HepG2 (cell line): ENCODE data around the gene ATP11A. TPM values are rescaled to one million over a fixed set of nuclear protein-coding genes. Genes with fewer than 3 reads are reported as not detected.

ENCODE experiments used
- ATAC-seq: fragments of 200-7000 bp; cut with Tn5 transposase; 3 replicates; pipeline ENCODE4 v1.9.1; 2020; ENCODE audit warnings: mild to moderate bottlenecking, moderate library complexity
- BruUV-seq: library from RNA; stranded (reverse); fragments of 400-500 nt; replicated peaks from 2 replicates; lab custom pipeline; 2021; lab: Mats Ljungman, UMichigan
- CTCF ChIA-PET: fragments of 300-600 bp; formaldehyde crosslinking; extraction: SDS; loops from one replicate; lab custom pipeline; 2021; ENCODE audit warnings: low total read pairs, inconsistent platforms, low intra/inter-chr PET ratio; lab: Yijun Ruan, JAX
- POLR2A ChIA-PET: fragments of 350-600 bp; sonication (Branson Sonifier 250); formaldehyde crosslinking; loops from one replicate; lab custom pipeline; 2020; ENCODE audit warnings: antibody characterized with exemption, inconsistent platforms; lab: Yijun Ruan, JAX
- DNase-seq: peaks from one replicate; pipeline ENCODE4 v3.0.0-alpha.2; 2015; ENCODE audit warnings: low spot score
- FAIRE-seq: peaks from 3 replicates; lab custom pipeline; 2011; peaks lifted over from hg19 to GRCh38; lab: Jason Lieb, UNC
- H2AFZ ChIP-seq: one replicate; pipeline ENCODE4 v1.6.1; 2011; ENCODE audit warnings: low read length, inconsistent platforms
- H3K27ac ChIP-seq: fragments of 300-600 bp; 3 replicates; pipeline ENCODE4 v1.8.0; 2011; ENCODE audit warnings: mixed run types, mild to moderate bottlenecking, mixed read lengths, low read length, inconsistent platforms; ENCODE audit not compliant: insufficient read depth; ENCODE audit errors: extremely low read length
- H3K27me3 ChIP-seq, 2 experiments: fragments of 200-600 bp in 1 of 2; 2 replicates in 1 of 2; 3 replicates in 1 of 2; pipeline versions ENCODE4 v1.6.0 to v1.8.0; 2011; ENCODE audit warnings: low read length in 2 of 2, mild to moderate bottlenecking in 2 of 2, moderate library complexity in 2 of 2, inconsistent platforms in 1 of 2; ENCODE audit not compliant: insufficient read depth in 2 of 2, control insufficient read depth in 1 of 2
- H3K36me3 ChIP-seq, 2 experiments: fragments of 200-600 bp in 1 of 2; replicated peaks in 1 of 2; 2 replicates in 1 of 2; 3 replicates in 1 of 2; pipeline versions ENCODE4 v1.5.1 to v1.8.0; 2011; ENCODE audit warnings: low read length in 2 of 2, inconsistent platforms in 1 of 2; ENCODE audit not compliant: insufficient read depth in 2 of 2, control insufficient read depth in 1 of 2
- H3K4me1 ChIP-seq: 2 replicates; pipeline ENCODE4 v1.5.1; 2012; ENCODE audit warnings: low read length, inconsistent platforms; ENCODE audit not compliant: insufficient read depth
- H3K4me2 ChIP-seq: 2 replicates; pipeline ENCODE4 v1.6.0; 2011; ENCODE audit warnings: low read depth, low read length, inconsistent platforms
- H3K4me3 ChIP-seq, 3 experiments: fragments of 200-600 bp in 1 of 3; sonication (generic), shearing (Covaris generic) in 1 of 3; replicated peaks in 1 of 3; 2 replicates each; pipeline ENCODE4 v1.5.1; 2011 to 2016; ENCODE audit warnings: low read length in 3 of 3, inconsistent platforms in 2 of 3, low read depth in 2 of 3, mild to moderate bottlenecking in 2 of 3, control low read depth in 1 of 3, mixed read lengths in 1 of 3; ENCODE audit not compliant: insufficient read depth in 1 of 3
- H3K79me2 ChIP-seq: one replicate; pipeline ENCODE4 v1.6.1; 2011; ENCODE audit warnings: low read length, inconsistent platforms; ENCODE audit not compliant: insufficient read depth
- H3K9ac ChIP-seq: 2 replicates; pipeline ENCODE4 v1.6.0; 2011; ENCODE audit warnings: mild to moderate bottlenecking, low read depth, low read length, inconsistent platforms; ENCODE audit not compliant: insufficient read depth
- H3K9me3 ChIP-seq: 2 replicates; pipeline ENCODE4 v1.5.1; 2012; ENCODE audit warnings: mild to moderate bottlenecking, low read length
- H4K20me1 ChIP-seq: 2 replicates; pipeline ENCODE4 v1.6.0; 2011; ENCODE audit warnings: inconsistent platforms, mild to moderate bottlenecking, low read length, moderate library complexity; ENCODE audit not compliant: insufficient read depth
- GFI1 ChIP-seq: sonication (generic); formaldehyde crosslinking; IDR thresholded peaks from 2 replicates; pipeline ENCODE4 v1.5.0; 2020; ENCODE audit warnings: missing genetic modification reagents, mild to moderate bottlenecking, borderline replicate concordance
- HHEX ChIP-seq: IDR thresholded peaks from 2 replicates; pipeline ENCODE4 v1.6.1; 2016; ENCODE audit warnings: control low read depth
- HNRNPK ChIP-seq: fragments of 200-400 bp; formaldehyde crosslinking; IDR thresholded peaks from 2 replicates; pipeline ENCODE4 v1.6.1; 2018; ENCODE audit warnings: low read length, low read depth, moderate library complexity, mild to moderate bottlenecking; ENCODE audit not compliant: poor library complexity, severe bottlenecking
- HNRNPUL1 ChIP-seq: fragments of 200-400 bp; formaldehyde crosslinking; IDR thresholded peaks from 2 replicates; pipeline ENCODE4 v1.6.1; 2017; ENCODE audit warnings: low read depth, mild to moderate bottlenecking, low read length, moderate library complexity
- PHF8 ChIP-seq: sonication (generic); formaldehyde crosslinking; IDR thresholded peaks from 2 replicates; pipeline ENCODE4 v1.5.0; 2020; ENCODE audit warnings: missing genetic modification reagents
- REXO4 ChIP-seq: sonication (generic); formaldehyde crosslinking; IDR thresholded peaks from 2 replicates; pipeline ENCODE4 v1.8.0; 2022; ENCODE audit warnings: missing genetic modification reagents, mild to moderate bottlenecking, borderline replicate concordance
- ZNF496 ChIP-seq: sonication (generic); formaldehyde crosslinking; IDR thresholded peaks from 2 replicates; pipeline ENCODE4 v1.8.1; 2023; ENCODE audit warnings: mild to moderate bottlenecking, moderate library complexity, missing genetic modification reagents; ENCODE audit not compliant: insufficient replicate concordance
- WGBS: methylation state at CpG from one replicate; pipeline ENCODE4 v1.1.6; 2017; ENCODE audit warnings: low lambda C conversion rate; 5-methylcytosine and 5-hydroxymethylcytosine counted together
- in situ Hi-C: cut with HindIII; loops from 2 replicates; pipeline ENCODE4 v1.10.0; 2017; ENCODE audit warnings: low pct_unique_long_range_greater_than_20kb; ENCODE audit not compliant: extremely low pct_ligation_motif_present
- intact Hi-C: fragments of 100-400 bp; cut with micrococcal nuclease; formaldehyde crosslinking; loops from one replicate; pipeline ENCODE4 v1.10.0; 2022; ENCODE audit not compliant: unreplicated experiment
- polyA plus RNA-seq, 8 experiments: library from polyadenylated mRNA; depleted of rRNA in 3 of 8; stranded (reverse) in 7 of 8; unstranded in 1 of 8; fragments of >200 nt; fragmentation: Illumina TruSeq in 4 of 8; extraction: Trizol in 4 of 8; gene quantifications; 2 replicates each; pipeline versions ENCODE4 v1.2.1 to v1.2.3, GENCODE V29; 2011 to 2016; ENCODE audit warnings: low read depth in 4 of 8, missing spikeins in 1 of 8, mixed read lengths in 1 of 8; ENCODE audit not compliant: insufficient read depth in 1 of 8
- total RNA-seq, 5 experiments: library from RNA; depleted of rRNA; stranded (reverse); fragments of >200 nt; fragmentation: Illumina TruSeq; extraction: Trizol; gene quantifications; 2 replicates each; pipeline ENCODE4 v1.2.3, GENCODE V29; 2016; ENCODE audit warnings: low read depth in 1 of 5
- TF ChIP-seq, protein P1 (sequence below): sonication (generic); formaldehyde crosslinking; IDR thresholded peaks from 2 replicates; pipeline ENCODE4 v1.8.1; 2022; ENCODE audit warnings: mild to moderate bottlenecking, missing genetic modification reagents
- TF ChIP-seq, protein P2 (sequence below): sonication (generic); formaldehyde crosslinking; IDR thresholded peaks from 2 replicates; pipeline ENCODE4 v1.5.1; 2020; ENCODE audit warnings: mild to moderate bottlenecking, missing genetic modification reagents
- TF ChIP-seq, protein P3 (sequence below): sonication (generic); formaldehyde crosslinking; IDR thresholded peaks from 2 replicates; pipeline ENCODE4 v1.4.0; 2020; ENCODE audit warnings: missing genetic modification reagents
- TF ChIP-seq, protein P4 (sequence below): sonication (generic); formaldehyde crosslinking; IDR thresholded peaks from 2 replicates; pipeline ENCODE4 v1.4.0; 2020; ENCODE audit warnings: low read depth, mild to moderate bottlenecking, missing genetic modification reagents
- TF ChIP-seq, protein P5 (sequence below): IDR thresholded peaks from 2 replicates; pipeline ENCODE4 v1.6.1; 2016; ENCODE audit warnings: low read depth, borderline replicate concordance

Gene ATP11A
- total and polyA plus RNA-seq, 2 of the 13 experiments (the other 11 are each of a cell fraction or from before 2014, with no cell fraction given), result 18.4 to 20.1 TPM

DNA sequence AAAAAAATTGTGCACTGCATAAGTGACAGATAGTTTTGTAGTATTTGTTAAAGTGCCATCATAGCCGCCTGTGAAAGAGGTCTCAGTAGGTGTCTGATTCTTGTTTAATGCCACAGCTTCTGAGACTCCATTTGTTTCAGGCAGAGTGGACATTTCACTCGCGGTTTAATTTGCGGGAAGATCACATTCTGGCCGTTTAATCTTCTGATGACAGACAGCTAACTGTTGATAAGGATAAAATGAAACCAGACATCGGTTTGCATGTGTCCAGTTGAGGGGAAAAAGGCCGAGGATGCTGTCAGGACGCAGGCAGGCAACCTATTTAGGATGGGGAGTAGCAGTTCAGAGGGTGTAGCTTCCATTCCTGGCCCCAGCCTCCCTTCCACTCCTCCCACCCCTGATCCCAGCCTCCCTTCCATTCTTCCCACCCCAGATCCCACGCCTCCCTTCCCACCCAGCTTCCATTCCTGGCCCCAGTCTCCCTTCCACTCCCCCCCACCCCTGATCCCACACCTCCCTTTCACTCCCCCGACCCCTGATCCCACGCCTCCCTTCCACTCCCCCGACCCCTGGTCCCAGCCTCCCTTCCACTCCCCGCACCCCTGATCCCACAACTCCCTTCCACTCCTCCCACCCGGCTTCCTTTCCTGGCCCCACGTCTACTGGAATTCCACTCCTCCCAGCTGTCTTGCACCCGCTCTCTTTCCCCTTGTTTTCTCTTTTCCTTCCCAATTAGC lies 23.8 kb downstream of the ATP11A start (continued):
- no peak for TF ChIP-seq REXO4
- TF ChIP-seq HNRNPK, result peak; percentile 27
- no peak for TF ChIP-seq HNRNPUL1
- TF ChIP-seq, protein P1, sequence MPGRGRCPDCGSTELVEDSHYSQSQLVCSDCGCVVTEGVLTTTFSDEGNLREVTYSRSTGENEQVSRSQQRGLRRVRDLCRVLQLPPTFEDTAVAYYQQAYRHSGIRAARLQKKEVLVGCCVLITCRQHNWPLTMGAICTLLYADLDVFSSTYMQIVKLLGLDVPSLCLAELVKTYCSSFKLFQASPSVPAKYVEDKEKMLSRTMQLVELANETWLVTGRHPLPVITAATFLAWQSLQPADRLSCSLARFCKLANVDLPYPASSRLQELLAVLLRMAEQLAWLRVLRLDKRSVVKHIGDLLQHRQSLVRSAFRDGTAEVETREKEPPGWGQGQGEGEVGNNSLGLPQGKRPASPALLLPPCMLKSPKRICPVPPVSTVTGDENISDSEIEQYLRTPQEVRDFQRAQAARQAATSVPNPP (CRISPR knock-in tag), result no peak

DNA sequence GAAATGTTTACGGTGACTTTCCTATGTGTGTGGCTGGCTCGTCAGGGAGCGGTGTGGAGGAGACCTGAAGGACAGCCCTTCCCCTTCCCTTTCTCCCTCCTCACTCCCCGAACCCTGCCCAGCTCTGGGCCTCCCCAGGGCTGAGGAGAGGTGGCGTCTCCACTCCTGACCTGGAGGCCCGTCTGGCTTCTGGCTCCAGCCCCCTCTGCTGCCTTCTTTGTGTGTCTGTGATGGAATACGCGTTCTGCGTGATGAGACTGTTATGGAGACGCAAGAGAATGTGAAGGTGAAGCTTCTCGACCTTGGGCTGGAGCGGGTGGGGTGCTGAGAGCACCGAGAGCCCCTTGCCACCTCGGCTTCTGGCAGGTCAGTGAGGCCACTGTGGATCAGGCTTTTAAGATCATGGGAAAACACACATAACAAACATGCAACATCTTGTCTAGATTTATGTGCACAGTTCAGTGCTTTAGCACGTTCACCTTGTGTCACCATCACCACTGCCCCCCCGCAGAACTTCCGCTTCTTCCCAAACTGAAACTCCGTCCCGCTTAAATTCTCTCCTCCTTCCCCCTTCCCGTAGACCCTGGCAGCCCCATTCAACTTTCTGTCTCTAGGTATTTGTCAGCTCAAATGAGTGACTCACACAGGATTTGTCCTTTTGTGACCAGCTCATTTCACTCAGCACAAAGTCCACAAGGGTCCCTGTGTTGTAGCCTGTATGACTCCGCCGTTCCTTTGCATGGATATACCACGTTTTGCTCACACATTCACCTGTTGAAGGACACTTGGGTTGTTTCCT lies 24.7 kb downstream of the ATP11A start:
- H3K27ac ChIP-seq, result peak overlapping the region; percentile 62
- no peaks in the 10 kb centered on the region for H3K27me3 ChIP-seq
- no peak overlapping the region for H2AFZ ChIP-seq
- WGBS, result 77% methylated on average over 23 of the region's 23 CpGs
- POLR2A ChIA-PET, result interaction anchor here (0.8 to 1.6 kb wide), 2 partner anchors 42 to 179 kb away, joined by 4 to 9 read pairs; no protein-coding TSS in a partner anchor
- peaks cover 88% of the 10 kb centered on the region for H3K79me2 ChIP-seq
- CTCF ChIA-PET, result no interaction called here
- ATAC-seq, result peak; percentile 51
- H4K20me1 ChIP-seq, result peaks cover 25% of the 10 kb centered on the region; the same call in 1 of the 2 replicates
- peak overlapping the region; percentile 51 for H3K4me2 ChIP-seq
- FAIRE-seq, result peak; percentile 71
- BruUV-seq, result no TSS peak
- no peak overlapping the region for H3K4me3 ChIP-seq
- intact Hi-C loops, result no loop called here
- H3K36me3 ChIP-seq, result peaks cover 10 to 27% of the 10 kb centered on the region in 2 experiments; a peak in 3 of 5 replicates
- in situ Hi-C loops, result no loop called here
- peaks cover 10% of the 10 kb centered on the region for H3K9me3 ChIP-seq
- peak; percentile 86 for DNase-seq
- no peak overlapping the region for H3K9ac ChIP-seq
- peaks cover 81% of the 10 kb centered on the region for H3K4me1 ChIP-seq
- TF ChIP-seq, protein P2, sequence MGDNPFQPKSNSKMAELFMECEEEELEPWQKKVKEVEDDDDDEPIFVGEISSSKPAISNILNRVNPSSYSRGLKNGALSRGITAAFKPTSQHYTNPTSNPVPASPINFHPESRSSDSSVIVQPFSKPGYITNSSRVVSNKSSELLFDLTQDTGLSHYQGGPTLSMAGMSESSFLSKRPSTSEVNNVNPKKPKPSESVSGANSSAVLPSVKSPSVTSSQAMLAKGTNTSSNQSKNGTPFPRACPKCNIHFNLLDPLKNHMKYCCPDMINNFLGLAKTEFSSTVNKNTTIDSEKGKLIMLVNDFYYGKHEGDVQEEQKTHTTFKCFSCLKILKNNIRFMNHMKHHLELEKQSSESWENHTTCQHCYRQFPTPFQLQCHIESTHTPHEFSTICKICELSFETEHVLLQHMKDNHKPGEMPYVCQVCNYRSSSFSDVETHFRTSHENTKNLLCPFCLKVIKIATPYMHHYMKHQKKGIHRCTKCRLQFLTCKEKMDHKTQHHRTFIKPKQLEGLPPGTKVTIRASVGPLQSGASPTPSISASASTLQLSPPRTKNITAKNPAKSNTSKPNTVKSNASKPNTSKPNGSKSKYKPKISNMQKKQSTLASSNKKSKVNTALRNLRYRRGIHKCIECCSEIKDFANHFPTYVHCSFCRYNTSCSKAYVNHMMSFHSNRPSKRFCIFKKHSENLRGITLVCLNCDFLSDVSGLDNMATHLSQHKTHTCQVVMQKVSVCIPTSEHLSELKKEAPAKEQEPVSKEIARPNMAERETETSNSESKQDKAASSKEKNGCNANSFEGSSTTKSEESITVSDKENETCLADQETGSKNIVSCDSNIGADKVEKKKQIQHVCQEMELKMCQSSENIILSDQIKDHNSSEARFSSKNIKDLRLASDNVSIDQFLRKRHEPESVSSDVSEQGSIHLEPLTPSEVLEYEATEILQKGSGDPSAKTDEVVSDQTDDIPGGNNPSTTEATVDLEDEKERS, result peak; percentile 97
- TF ChIP-seq, protein P3, sequence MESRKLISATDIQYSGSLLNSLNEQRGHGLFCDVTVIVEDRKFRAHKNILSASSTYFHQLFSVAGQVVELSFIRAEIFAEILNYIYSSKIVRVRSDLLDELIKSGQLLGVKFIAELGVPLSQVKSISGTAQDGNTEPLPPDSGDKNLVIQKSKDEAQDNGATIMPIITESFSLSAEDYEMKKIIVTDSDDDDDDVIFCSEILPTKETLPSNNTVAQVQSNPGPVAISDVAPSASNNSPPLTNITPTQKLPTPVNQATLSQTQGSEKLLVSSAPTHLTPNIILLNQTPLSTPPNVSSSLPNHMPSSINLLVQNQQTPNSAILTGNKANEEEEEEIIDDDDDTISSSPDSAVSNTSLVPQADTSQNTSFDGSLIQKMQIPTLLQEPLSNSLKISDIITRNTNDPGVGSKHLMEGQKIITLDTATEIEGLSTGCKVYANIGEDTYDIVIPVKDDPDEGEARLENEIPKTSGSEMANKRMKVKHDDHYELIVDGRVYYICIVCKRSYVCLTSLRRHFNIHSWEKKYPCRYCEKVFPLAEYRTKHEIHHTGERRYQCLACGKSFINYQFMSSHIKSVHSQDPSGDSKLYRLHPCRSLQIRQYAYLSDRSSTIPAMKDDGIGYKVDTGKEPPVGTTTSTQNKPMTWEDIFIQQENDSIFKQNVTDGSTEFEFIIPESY (CRISPR knock-in tag), result peak; percentile 87
- TF ChIP-seq GFI1, result no peak
- TF ChIP-seq HHEX (CRISPR knock-in tag), result no peak
- TF ChIP-seq, protein P4, sequence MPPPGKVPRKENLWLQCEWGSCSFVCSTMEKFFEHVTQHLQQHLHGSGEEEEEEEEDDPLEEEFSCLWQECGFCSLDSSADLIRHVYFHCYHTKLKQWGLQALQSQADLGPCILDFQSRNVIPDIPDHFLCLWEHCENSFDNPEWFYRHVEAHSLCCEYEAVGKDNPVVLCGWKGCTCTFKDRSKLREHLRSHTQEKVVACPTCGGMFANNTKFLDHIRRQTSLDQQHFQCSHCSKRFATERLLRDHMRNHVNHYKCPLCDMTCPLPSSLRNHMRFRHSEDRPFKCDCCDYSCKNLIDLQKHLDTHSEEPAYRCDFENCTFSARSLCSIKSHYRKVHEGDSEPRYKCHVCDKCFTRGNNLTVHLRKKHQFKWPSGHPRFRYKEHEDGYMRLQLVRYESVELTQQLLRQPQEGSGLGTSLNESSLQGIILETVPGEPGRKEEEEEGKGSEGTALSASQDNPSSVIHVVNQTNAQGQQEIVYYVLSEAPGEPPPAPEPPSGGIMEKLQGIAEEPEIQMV (CRISPR knock-in tag), result no peak
- TF ChIP-seq PHF8, result no peak
- TF ChIP-seq ZNF496 (CRISPR knock-in tag), result no peak
- TF ChIP-seq, protein P5, sequence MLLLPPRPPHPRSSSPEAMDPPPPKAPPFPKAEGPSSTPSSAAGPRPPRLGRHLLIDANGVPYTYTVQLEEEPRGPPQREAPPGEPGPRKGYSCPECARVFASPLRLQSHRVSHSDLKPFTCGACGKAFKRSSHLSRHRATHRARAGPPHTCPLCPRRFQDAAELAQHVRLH (CRISPR knock-in tag), result no peak
